Neural crest cell (in vitro differentiated cells): ENCODE results near the gene AUTS2. TPM values are rescaled to one million over a fixed set of nuclear protein-coding genes. Genes with fewer than 3 reads are reported as not detected.

Experiments
- DNase-seq: peaks from one replicate; pipeline ENCODE4 v3.0.0; 2021; ENCODE audit warnings: low read depth, mixed read lengths, low spot score
- H3K27ac Mint-ChIP-seq: one replicate; pipeline ENCODE4 v1.8.0; 2021; ENCODE audit warnings: mild to moderate bottlenecking, mixed read lengths; ENCODE audit not compliant: unreplicated experiment
- H3K27me3 Mint-ChIP-seq: 2 replicates; pipeline ENCODE4 v1.8.0; 2021; ENCODE audit warnings: low read depth, mild to moderate bottlenecking, mixed read lengths
- H3K36me3 Mint-ChIP-seq: 2 replicates; pipeline ENCODE4 v1.8.0; 2021; ENCODE audit warnings: low read depth, mild to moderate bottlenecking, mixed read lengths
- H3K4me1 Mint-ChIP-seq: 2 replicates; pipeline ENCODE4 v1.8.0; 2021; ENCODE audit warnings: mixed read lengths
- H3K4me3 Mint-ChIP-seq: one replicate; pipeline ENCODE4 v1.8.0; 2021; ENCODE audit warnings: mild to moderate bottlenecking, mixed read lengths
- H3K9me3 Mint-ChIP-seq: 2 replicates; pipeline ENCODE4 v1.8.0; 2021; ENCODE audit warnings: mixed read lengths
- CTCF ChIP-seq: fragments of 200-600 bp; sonication (generic); conservative IDR thresholded peaks from 2 replicates; pipeline ENCODE4 v1.5.0; 2021; ENCODE audit warnings: antibody characterized with exemption, mild to moderate bottlenecking
- total RNA-seq: library from RNA; stranded (reverse); gene quantifications from 2 replicates; pipeline ENCODE4 v1.2.1, GENCODE V29; 2021

AUTS2 gene
- total RNA-seq, 1 donor from 2014 or later = 152 TPM

- no peak for DNase-seq
- no peaks in the 10 kb centered on the region for H3K27me3 Mint-ChIP-seq
- TF ChIP-seq CTCF = no peak
- H3K4me1 Mint-ChIP-seq = peaks cover 4% of the 10 kb centered on the region
- H3K4me3 Mint-ChIP-seq = no peak overlapping the region
- H3K36me3 Mint-ChIP-seq = peaks cover 6% of the 10 kb centered on the region
- H3K9me3 Mint-ChIP-seq = peaks cover 10% of the 10 kb centered on the region
- no peak overlapping the region for H3K27ac Mint-ChIP-seq
These were observed 889.2 kb downstream of the AUTS2 start for GRCh38 chr7:70487428-70487827.

GRCh38 chr7:70487886-70488285 lies 889.6 kb downstream of the AUTS2 start:
- peaks cover 6% of the 10 kb centered on the region for H3K36me3 Mint-ChIP-seq
- no peaks in the 10 kb centered on the region for H3K27me3 Mint-ChIP-seq
- no peak overlapping the region for H3K27ac Mint-ChIP-seq
- H3K4me3 Mint-ChIP-seq = no peak overlapping the region
- H3K4me1 Mint-ChIP-seq = peaks cover 4% of the 10 kb centered on the region
- no peak for TF ChIP-seq CTCF
- peaks cover 10% of the 10 kb centered on the region for H3K9me3 Mint-ChIP-seq
- DNase-seq = no peak

- peaks cover 5% of the 10 kb centered on the region for H3K9me3 Mint-ChIP-seq
- no peak overlapping the region for H3K4me3 Mint-ChIP-seq
- H3K27me3 Mint-ChIP-seq = no peaks in the 10 kb centered on the region
- TF ChIP-seq CTCF = no peak
- DNase-seq = no peak
- H3K36me3 Mint-ChIP-seq = peaks cover 3% of the 10 kb centered on the region
- no peak overlapping the region for H3K27ac Mint-ChIP-seq
- H3K4me1 Mint-ChIP-seq = peaks cover 4% of the 10 kb centered on the region
These were observed 891.5 kb downstream of the AUTS2 start for GRCh38 chr7:70489813-70490212.

GRCh38 chr7:70492625-70493024 lies 894.4 kb downstream of the AUTS2 start:
- no peak overlapping the region for H3K27ac Mint-ChIP-seq
- H3K27me3 Mint-ChIP-seq = no peaks in the 10 kb centered on the region
- H3K9me3 Mint-ChIP-seq = no peaks in the 10 kb centered on the region
- TF ChIP-seq CTCF = no peak
- H3K4me1 Mint-ChIP-seq = peaks cover under 1% of the 10 kb centered on the region
- H3K4me3 Mint-ChIP-seq = no peak overlapping the region
- no peaks in the 10 kb centered on the region for H3K36me3 Mint-ChIP-seq
- no peak for DNase-seq

- Mint-ChIP-seq H3K4me1 (no peaks in the 10 kb centered on the region), H3K9me3 (no peaks in the 10 kb centered on the region), H3K4me3 (no peak overlapping the region)
These were observed 896.2 kb downstream of the AUTS2 start for GRCh38 chr7:70494225-70495032.

More at GRCh38 chr7:70494225-70495032, 896.2 kb downstream of the AUTS2 start:
- Mint-ChIP-seq H3K27ac (no peak overlapping the region), H3K27me3 (no peaks in the 10 kb centered on the region), H3K36me3 (no peaks in the 10 kb centered on the region)
- TF ChIP-seq CTCF = no peak
- no peak for DNase-seq
